ENCODE measurements around the gene CYFIP2. TPM values are rescaled to one million over a fixed set of nuclear protein-coding genes. Genes with fewer than 3 reads are reported as not detected.

Gene CYFIP2
- total and polyA plus RNA-seq, 2 of the 13 experiments (the other 11 are each of a cell fraction or from before 2014, with no cell fraction given) = 22.6 to 30.3 TPM

- TF ChIP-seq, protein P1, sequence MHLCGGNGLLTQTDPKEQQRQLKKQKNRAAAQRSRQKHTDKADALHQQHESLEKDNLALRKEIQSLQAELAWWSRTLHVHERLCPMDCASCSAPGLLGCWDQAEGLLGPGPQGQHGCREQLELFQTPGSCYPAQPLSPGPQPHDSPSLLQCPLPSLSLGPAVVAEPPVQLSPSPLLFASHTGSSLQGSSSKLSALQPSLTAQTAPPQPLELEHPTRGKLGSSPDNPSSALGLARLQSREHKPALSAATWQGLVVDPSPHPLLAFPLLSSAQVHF (CRISPR knock-in tag; IDR thresholded peaks at IDR 0.05) = no peak
- TF ChIP-seq GABPB1 (CRISPR knock-in tag; IDR thresholded peaks at IDR 0.05) = no peak
- TF ChIP-seq, protein P2, sequence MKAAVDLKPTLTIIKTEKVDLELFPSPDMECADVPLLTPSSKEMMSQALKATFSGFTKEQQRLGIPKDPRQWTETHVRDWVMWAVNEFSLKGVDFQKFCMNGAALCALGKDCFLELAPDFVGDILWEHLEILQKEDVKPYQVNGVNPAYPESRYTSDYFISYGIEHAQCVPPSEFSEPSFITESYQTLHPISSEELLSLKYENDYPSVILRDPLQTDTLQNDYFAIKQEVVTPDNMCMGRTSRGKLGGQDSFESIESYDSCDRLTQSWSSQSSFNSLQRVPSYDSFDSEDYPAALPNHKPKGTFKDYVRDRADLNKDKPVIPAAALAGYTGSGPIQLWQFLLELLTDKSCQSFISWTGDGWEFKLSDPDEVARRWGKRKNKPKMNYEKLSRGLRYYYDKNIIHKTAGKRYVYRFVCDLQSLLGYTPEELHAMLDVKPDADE (CRISPR knock-in tag; IDR thresholded peaks at IDR 0.05) = no peak
- TF ChIP-seq ASH2L (IDR thresholded peaks at IDR 0.05; ENCODE audit: insufficient read length, low read depth, low read length) = no peak
- TF ChIP-seq ZNF841 (CRISPR knock-in tag; IDR thresholded peaks at IDR 0.05; ENCODE audit: borderline replicate concordance) = no peak
- no peak for TF ChIP-seq ZNF101 (CRISPR knock-in tag; IDR thresholded peaks at IDR 0.05; ENCODE audit: borderline replicate concordance, low read depth)
- TF ChIP-seq REPIN1 (CRISPR knock-in tag; IDR thresholded peaks at IDR 0.05; ENCODE audit: borderline replicate concordance, low read depth) = no peak
- no peak for TF ChIP-seq NFIB (CRISPR knock-in tag; IDR thresholded peaks at IDR 0.05; ENCODE audit: borderline replicate concordance)
- no peak for TF ChIP-seq ZNF704 (CRISPR knock-in tag; IDR thresholded peaks at IDR 0.05; ENCODE audit: borderline replicate concordance)
Measured at GRCh38 chr5:157222506-157223230, 43.3 kb upstream of the CYFIP2 start (continued).
